Brain microvascular endothelial cell (primary cell): ENCODE results near the gene MORC2.

Source experiments
- DNase-seq: peaks from one replicate; pipeline ENCODE4 v3.0.0-alpha.2; 2020
- H3K27ac ChIP-seq: fragments of 250-450 bp; sonication (Bioruptor Pico); 2 replicates; pipeline ENCODE4 v1.5.1; 2020; ENCODE audit warnings: mild to moderate bottlenecking, moderate library complexity
- H3K27me3 ChIP-seq: fragments of 250-450 bp; sonication (Bioruptor Pico); replicated peaks from 2 replicates; pipeline ENCODE4 v1.5.1; 2020; ENCODE audit warnings: mild to moderate bottlenecking
- H3K36me3 ChIP-seq: fragments of 250-450 bp; sonication (Bioruptor Pico); replicated peaks from 2 replicates; pipeline ENCODE4 v1.5.1; 2020; ENCODE audit warnings: mild to moderate bottlenecking
- H3K4me3 ChIP-seq: 2 replicates; pipeline ENCODE4 v1.5.1; 2011; ENCODE audit warnings: low read depth, mild to moderate bottlenecking, control low read depth, low read length, moderate library complexity
- in situ Hi-C: cut with HindIII; loops from 2 replicates; pipeline ENCODE4 v1.10.0; 2017; ENCODE audit warnings: low sequenced_read_pairs, low pct_ligation_motif_present
- TF ChIP-seq, protein P1 (sequence below): IDR thresholded peaks from 2 replicates; pipeline ENCODE4 v1.5.1; 2011; ENCODE audit warnings: low read depth, mild to moderate bottlenecking, moderate library complexity, low read length, control low read depth, inconsistent platforms; ENCODE audit errors: missing control alignments

MORC2 gene

DNA sequence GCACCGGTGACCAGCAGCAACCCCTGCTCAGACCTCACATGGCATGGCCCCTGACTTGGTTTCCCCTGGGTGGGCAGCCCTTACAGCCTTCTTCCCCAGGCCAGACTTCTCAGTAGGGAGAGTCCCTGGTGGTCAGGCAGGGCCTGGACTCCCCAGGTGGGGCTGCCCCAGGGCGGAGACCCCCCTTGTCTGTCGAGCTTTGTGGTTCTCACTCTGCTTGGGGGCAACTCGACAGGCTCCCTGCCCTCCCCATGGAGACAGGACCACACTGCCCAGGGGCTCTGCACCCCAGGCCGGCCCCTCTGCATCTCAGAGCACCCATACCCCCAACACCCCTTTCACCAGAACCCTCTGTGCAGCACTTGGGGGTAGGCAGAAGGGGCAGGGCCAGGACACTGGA, 87.7 kb downstream of the MORC2 start:
- H3K27ac ChIP-seq: no peak overlapping the region
- TF ChIP-seq, protein P1, sequence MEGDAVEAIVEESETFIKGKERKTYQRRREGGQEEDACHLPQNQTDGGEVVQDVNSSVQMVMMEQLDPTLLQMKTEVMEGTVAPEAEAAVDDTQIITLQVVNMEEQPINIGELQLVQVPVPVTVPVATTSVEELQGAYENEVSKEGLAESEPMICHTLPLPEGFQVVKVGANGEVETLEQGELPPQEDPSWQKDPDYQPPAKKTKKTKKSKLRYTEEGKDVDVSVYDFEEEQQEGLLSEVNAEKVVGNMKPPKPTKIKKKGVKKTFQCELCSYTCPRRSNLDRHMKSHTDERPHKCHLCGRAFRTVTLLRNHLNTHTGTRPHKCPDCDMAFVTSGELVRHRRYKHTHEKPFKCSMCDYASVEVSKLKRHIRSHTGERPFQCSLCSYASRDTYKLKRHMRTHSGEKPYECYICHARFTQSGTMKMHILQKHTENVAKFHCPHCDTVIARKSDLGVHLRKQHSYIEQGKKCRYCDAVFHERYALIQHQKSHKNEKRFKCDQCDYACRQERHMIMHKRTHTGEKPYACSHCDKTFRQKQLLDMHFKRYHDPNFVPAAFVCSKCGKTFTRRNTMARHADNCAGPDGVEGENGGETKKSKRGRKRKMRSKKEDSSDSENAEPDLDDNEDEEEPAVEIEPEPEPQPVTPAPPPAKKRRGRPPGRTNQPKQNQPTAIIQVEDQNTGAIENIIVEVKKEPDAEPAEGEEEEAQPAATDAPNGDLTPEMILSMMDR: no peak
- H3K4me3 ChIP-seq: no peak overlapping the region
- no peak for DNase-seq
- no peaks in the 10 kb centered on the region for H3K27me3 ChIP-seq
- in situ Hi-C loops: no loop called here
- no peaks in the 10 kb centered on the region for H3K36me3 ChIP-seq

DNA sequence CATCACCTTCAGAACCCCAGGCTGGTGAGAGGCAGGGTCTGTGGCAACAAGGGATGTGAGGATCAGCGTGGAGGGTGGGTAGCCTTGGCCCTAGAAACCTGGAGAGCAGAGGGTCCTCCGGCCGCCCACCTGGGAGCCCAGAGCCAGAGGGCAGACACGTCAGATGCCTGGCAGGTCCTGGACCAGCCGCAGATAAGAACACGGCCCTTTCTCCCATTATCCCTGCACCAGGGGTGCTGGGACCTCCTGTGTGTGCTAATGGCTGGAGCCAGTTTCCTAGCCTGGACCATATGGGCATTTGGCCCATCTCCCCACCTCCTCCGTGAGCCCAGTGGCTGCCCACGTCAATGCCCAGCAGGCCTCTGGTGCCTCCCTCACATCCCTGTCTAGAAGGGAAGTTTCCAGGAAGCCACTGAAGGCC, 88.4 kb downstream of the MORC2 start:
- H3K36me3 ChIP-seq: no peaks in the 10 kb centered on the region
- H3K27ac ChIP-seq: no peak overlapping the region
- in situ Hi-C loops: no loop called here
- DNase-seq: no peak
- H3K27me3 ChIP-seq: no peaks in the 10 kb centered on the region
- no peak overlapping the region for H3K4me3 ChIP-seq
- TF ChIP-seq, protein P1: no peak

DNA sequence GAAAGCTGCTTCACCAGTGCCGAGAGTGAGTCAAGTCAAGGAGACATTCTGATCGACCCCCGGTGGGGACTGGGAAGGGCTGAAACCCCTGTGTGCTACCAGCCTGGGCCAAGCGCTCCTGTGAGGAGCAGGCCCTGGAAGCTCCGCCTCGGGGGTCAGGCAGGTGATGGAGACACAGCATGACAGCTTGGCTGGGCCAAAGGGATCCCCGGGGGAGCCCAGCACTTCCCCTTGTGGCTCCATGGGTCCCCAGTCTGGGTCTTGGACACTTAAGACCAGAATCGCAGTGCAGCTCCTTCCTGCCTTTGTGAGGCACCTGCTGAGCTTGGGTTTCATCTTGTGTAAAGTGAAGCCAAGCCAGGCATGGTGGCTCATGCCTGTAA, 89.2 kb downstream of the MORC2 start:
- TF ChIP-seq, protein P1: no peak
- in situ Hi-C loops: no loop called here
- DNase-seq: no peak

DNA sequence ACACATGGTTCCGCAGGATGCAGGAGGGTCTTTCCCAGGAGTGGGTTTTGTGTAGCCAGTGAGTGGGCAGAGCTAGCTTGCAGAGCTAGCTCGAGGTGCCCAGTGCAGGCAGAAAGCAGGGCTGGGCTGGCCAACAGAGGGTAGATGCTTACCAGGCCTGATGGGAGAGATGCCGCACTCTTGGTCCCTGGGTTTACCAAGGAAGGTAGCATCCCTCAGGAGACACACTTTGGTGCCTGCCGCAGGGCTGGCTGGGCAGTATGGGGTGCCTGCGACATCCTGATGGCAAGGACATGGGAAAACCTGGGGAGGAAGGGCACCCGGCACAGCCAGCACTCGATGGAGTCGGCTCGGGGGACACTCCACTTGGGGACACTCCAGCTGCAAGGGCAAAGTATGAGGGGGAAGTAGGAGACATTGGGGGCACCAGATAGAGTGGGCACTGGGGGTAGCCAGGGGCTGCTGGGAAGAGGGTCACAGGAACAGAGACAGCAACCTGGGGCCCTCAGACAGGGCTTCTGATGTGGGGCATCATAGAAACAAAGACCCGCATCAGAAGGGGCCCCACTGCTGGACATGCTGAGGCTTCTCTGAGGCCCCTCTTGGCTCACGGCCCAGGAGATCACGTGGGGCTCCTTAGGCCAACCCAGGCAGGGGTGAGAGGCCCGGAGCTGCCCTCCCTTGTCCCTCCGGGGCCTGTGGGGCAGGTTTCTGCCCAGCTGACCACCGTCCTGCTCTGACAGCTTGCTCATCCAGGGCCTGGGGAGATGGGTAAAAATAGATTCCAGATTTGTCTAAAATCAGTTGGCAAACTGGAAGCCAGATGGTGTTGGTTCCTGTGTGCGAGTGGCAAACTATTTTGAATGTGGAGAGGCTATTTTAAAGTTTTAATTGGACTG, 89.8 kb downstream of the MORC2 start:
- H3K27ac ChIP-seq: no peak overlapping the region
- DNase-seq: no peak
- H3K4me3 ChIP-seq: no peak overlapping the region
- no peaks in the 10 kb centered on the region for H3K27me3 ChIP-seq
- in situ Hi-C loops: no loop called here
- TF ChIP-seq, protein P1: no peak
- no peaks in the 10 kb centered on the region for H3K36me3 ChIP-seq

More for the DNA sequence above, 89.2 kb downstream of the MORC2 start:
- no peaks in the 10 kb centered on the region for H3K36me3 ChIP-seq
- no peak overlapping the region for H3K4me3 ChIP-seq
- H3K27ac ChIP-seq: no peak overlapping the region
- no peaks in the 10 kb centered on the region for H3K27me3 ChIP-seq

DNA sequence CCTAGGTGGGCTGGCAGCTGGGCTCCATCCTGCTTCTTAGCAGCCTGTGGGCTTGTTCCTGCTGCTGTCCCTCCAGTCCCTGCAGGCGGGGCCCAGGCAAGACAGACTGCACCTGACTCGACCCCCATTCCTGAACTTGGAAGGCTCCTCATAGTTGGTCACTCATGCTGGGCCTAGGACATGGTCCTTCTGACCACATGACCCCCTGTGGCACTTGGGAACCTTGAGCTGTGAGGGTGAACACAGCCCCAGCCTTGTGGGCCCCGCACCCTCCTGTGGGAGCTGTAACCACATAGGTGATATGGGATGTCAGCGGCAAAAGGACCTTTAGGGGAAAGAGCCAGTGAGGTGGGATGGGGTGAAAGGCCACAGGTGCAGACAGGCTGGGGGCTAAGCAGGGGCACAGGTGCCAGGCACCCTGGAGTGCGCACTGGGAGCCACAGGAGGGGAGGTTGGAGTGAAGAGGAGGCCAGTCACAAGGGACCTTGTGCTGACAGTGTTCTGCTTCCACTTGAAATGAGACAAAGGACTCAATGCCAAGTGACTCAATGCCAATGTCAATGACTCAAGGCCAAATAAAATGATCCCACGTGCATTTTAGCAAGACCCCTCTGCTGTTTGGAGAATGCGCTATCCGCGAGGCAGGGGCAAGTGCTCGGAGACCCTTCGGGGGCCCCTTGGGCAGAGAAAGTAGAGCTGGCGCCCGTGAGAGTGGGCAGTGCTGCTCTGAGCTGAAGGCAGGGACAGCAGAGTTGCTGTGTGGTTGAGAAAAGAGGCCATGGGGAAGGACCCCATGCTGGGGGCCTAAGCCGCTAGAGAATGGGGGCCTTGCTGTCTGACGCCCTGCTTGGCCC, 90.7 kb downstream of the MORC2 start:
- in situ Hi-C loops: no loop called here
- Histone ChIP-seq H3K27ac (no peak overlapping the region), H3K4me3 (no peak overlapping the region), H3K36me3 (no peaks in the 10 kb centered on the region), H3K27me3 (no peaks in the 10 kb centered on the region)
- no peak for DNase-seq
- TF ChIP-seq, protein P1: no peak
